Heart left ventricle (tissue), 16 donors: Measurements from ENCODE around the gene TEAD1. TPM values are rescaled to one million over a fixed set of nuclear protein-coding genes. Genes with fewer than 3 reads are reported as not detected.
A peak's percentile ranks its signal among the peaks of the same experiment; 100 is the strongest.

ENCODE experiments used
- ATAC-seq, 4 donors: fragments of 200-7000 bp; cut with Tn5 transposase; one replicate each; pipeline ENCODE4 v1.9.1; 2020 to 2022; ENCODE audit warnings: moderate library complexity in 4 of 4, mild to moderate bottlenecking in 3 of 4, moderate number of reproducible peaks in 1 of 4
- DNase-seq, 5 donors: peaks; one replicate each; pipeline ENCODE4 v3.0.0-alpha.2; 2020
- H3K27ac ChIP-seq, 12 donors: fragments of 200-600 bp; sonication (generic) in 4 of 12; one replicate each; pipeline versions ENCODE4 v1.5.0 to v1.8.0; 2016 to 2022; ENCODE audit warnings: mild to moderate bottlenecking in 2 of 12
- H3K27me3 ChIP-seq, 9 donors: fragments of 200-600 bp; sonication (generic) in 2 of 9; one replicate each; pipeline versions ENCODE4 v1.5.1 to v1.8.0; 2016 to 2022; ENCODE audit warnings: mild to moderate bottlenecking in 3 of 9
- H3K36me3 ChIP-seq, 9 donors: fragments of 200-600 bp; sonication (generic) in 2 of 9; one replicate each; pipeline versions ENCODE4 v1.5.0 to v1.8.0; 2018 to 2022; ENCODE audit warnings: mild to moderate bottlenecking in 2 of 9
- H3K4me1 ChIP-seq, 12 donors: fragments of 200-600 bp; sonication (generic) in 4 of 12; one replicate each; pipeline versions ENCODE4 v1.5.0 to v1.8.0; 2016 to 2022; ENCODE audit warnings: mild to moderate bottlenecking in 3 of 12
- H3K4me3 ChIP-seq, 12 donors: fragments of 200-600 bp; sonication (generic) in 4 of 12; one replicate each; pipeline versions ENCODE4 v1.5.0 to v1.8.0; 2017 to 2022; ENCODE audit warnings: mild to moderate bottlenecking in 9 of 12, moderate library complexity in 4 of 12
- H3K9me3 ChIP-seq, 12 donors: fragments of 200-600 bp; sonication (generic) in 4 of 12; one replicate each; pipeline versions ENCODE4 v1.5.0 to v1.8.0; 2016 to 2022; ENCODE audit warnings: mild to moderate bottlenecking in 1 of 12
- CTCF ChIP-seq, 12 donors: fragments of 200-600 bp; sonication (generic) in 4 of 12; IDR thresholded peaks; one replicate each; pipeline versions ENCODE4 v1.5.0 to v1.8.0; 2018 to 2022; ENCODE audit warnings: antibody characterized with exemption in 12 of 12, mild to moderate bottlenecking in 5 of 12
- POLR2A ChIP-seq, 2 donors: fragments of 450-650 bp; IDR thresholded peaks; one replicate each; pipeline ENCODE4 v1.6.1; 2017; ENCODE audit warnings: antibody characterized with exemption in 2 of 2, mild to moderate bottlenecking in 2 of 2, moderate library complexity in 2 of 2
- WGBS, 4 donors: extraction: QIAGEN DNeasy Blood & Tissue Kit in 2 of 4; methylation state at CpG; one replicate each; pipeline versions ENCODE4 v1.1.5 to v1.1.7; 2013 to 2018; 5-methylcytosine and 5-hydroxymethylcytosine counted together
- intact Hi-C, 10 donors: fragments of 100-400 bp; cut with DNase I; formaldehyde crosslinking; loops; one replicate each; pipeline versions ENCODE4 v1.11.1 to v1.14.2; 2022
- polyA plus RNA-seq, 2 donors: library from polyadenylated mRNA; stranded (reverse); fragments of 200-250 nt; gene quantifications; one replicate each; pipeline ENCODE4 v1.2.3, GENCODE V29; 2013
- total RNA-seq, 9 donors: library from RNA; depleted of rRNA in 2 of 9; stranded (reverse); fragments of >200 nt in 2 of 9; fragmentation: NEBNext Ultra II Directional in 3 of 9; extraction: Animal tissue kit (Norgen Biotek cat#: 25700) in 3 of 9; gene quantifications; one replicate each; pipeline versions ENCODE4 v1.1.0 to v1.2.4, GENCODE V29; 2016 to 2023
- donor health status: ischemic (EF 13 %, LVEDD 7.1; RV severe dilation, severe dysfunction).
- donor health status: healthy with polysubstance abuse.
- donor health status: DM: no; HTN: yes; CAD: no.
- donor health status: DM: no; HTN: no; CAD: no.
- donor health status: ischemic (EF 25% LVEDD 6.9; RV normal size, moderate dysfunction).
- donor health status: ischemic (EF 25% LVEDD 5.7; RV mildly dilated, moderate dysfunction).
- donor health status: healthy.
- donor health status: DM: yes; HTN: yes; CAD: no.
- donor health status: ischemic (EF 35%, LVEDD 5.7; RV mildly dilated, moderate dysfunction).
- donor health status: nonischemic (EF 11% LVEDD 7.7; RV severe dilation, severe dysfunction).
- donor health status: DM: yes; HTN: yes; CAD: no.
- donor health status: PGD.
- donor health status: ischemic (EF 29% LVEDD 5.4; RV normal size, mild dysfunction).
- donor health status: nonischemic (EF 23%, LVEDD 6.1; RV moderate dilation, normal function).

TEAD1 gene
- total and polyA plus RNA-seq, 11 donors: 14.4 to 161 (median 113) TPM

GRCh38 chr11:12669930-12670329 is 4.3 kb upstream of the TEAD1 start:
- peaks cover 0 to 17% (median 0%) of the 10 kb centered on the region in 9 donors for H3K27me3 ChIP-seq
- peaks cover 0 to 10% (median 0%) of the 10 kb centered on the region in 12 donors for H3K4me1 ChIP-seq
- H3K4me3 ChIP-seq: no peak overlapping the region
- TF ChIP-seq POLR2A (IDR thresholded peaks at IDR 0.05) (no peak), CTCF (IDR thresholded peaks at IDR 0.05) (no peak)
- intact Hi-C loops: loop anchor here (5.0 to 10.0 kb wide), 14 partner anchors 68 to 338 kb away; partner anchors contain the start of gene PARVA (in 1 of the 10)
- DNase-seq (no peak), ATAC-seq (no peak)
- no peak overlapping the region for H3K27ac ChIP-seq
- 94 to 99% (median 97%) methylated on average over 3 of the region's 3 CpGs for WGBS, 4 donors
- H3K36me3 ChIP-seq: no peaks in the 10 kb centered on the region
- H3K9me3 ChIP-seq: no peaks in the 10 kb centered on the region

- 65 to 76% (median 73%) methylated on average over 6 of the region's 6 CpGs for WGBS, 4 donors
- no peaks in the 10 kb centered on the region for H3K9me3 ChIP-seq
- no peak overlapping the region for H3K4me3 ChIP-seq
- TF ChIP-seq POLR2A (IDR thresholded peaks at IDR 0.05): no peak
- TF ChIP-seq CTCF (IDR thresholded peaks at IDR 0.05): no peak
- peaks cover 0 to 21% (median 0%) of the 10 kb centered on the region in 9 donors for H3K27me3 ChIP-seq
- no peaks in the 10 kb centered on the region for H3K36me3 ChIP-seq
- H3K27ac ChIP-seq: peak overlapping the region in 2 of 12 donors; percentile 7 to 97
- H3K4me1 ChIP-seq: peaks cover 0 to 13% (median 5%) of the 10 kb centered on the region in 12 donors
- intact Hi-C loops: loop anchor here (5.0 to 10.0 kb wide), 14 partner anchors 69 to 339 kb away; partner anchors contain the start of gene PARVA (in 1 of the 10)
- DNase-seq (no peak), ATAC-seq (no peak)
These were observed 2.9 kb upstream of the TEAD1 start for GRCh38 chr11:12671370-12671769.

GRCh38 chr11:12673601-12673923 is 659 bp upstream of the TEAD1 start:
- WGBS, 4 donors: 4 to 11% (median 7%) methylated on average over 12 of the region's 12 CpGs
- no peak for TF ChIP-seq CTCF (IDR thresholded peaks at IDR 0.05)
- TF ChIP-seq POLR2A (IDR thresholded peaks at IDR 0.05): no peak
- ATAC-seq (no peak), DNase-seq (no peak)
- intact Hi-C loops: loop anchor here (5.0 to 10.0 kb wide), 14 partner anchors 71 to 341 kb away; partner anchors contain the start of gene PARVA (in 1 of the 10)
- no peaks in the 10 kb centered on the region for H3K36me3 ChIP-seq
- peak overlapping the region; percentile 50 to 92 (median 72) for H3K4me3 ChIP-seq
- peaks cover 3 to 34% (median 23%) of the 10 kb centered on the region in 12 donors for H3K4me1 ChIP-seq
- H3K9me3 ChIP-seq: no peaks in the 10 kb centered on the region
- H3K27me3 ChIP-seq: peaks cover 0 to 41% (median 0%) of the 10 kb centered on the region in 9 donors
- H3K27ac ChIP-seq: peak overlapping the region; percentile 84 to 98 (median 96)

- ATAC-seq: peak in 3 of 4 donors; percentile 1 to 51 (median 26)
- H3K27ac ChIP-seq: peak overlapping the region; percentile 84 to 98 (median 96)
- DNase-seq: peak in 4 of 5 donors; percentile 27 to 71 (median 49)
- H3K27me3 ChIP-seq: peaks cover 0 to 44% (median 0%) of the 10 kb centered on the region in 9 donors
- no peaks in the 10 kb centered on the region for H3K36me3 ChIP-seq
- intact Hi-C loops: loop anchor here (2.0 to 10.0 kb wide), 19 partner anchors 18 to 342 kb away; partner anchors contain the start of gene PARVA (in 1 of the 10)
- H3K4me1 ChIP-seq: peaks cover 3 to 42% (median 28%) of the 10 kb centered on the region in 12 donors
- WGBS, 4 donors: 0 to 1% (median 0%) methylated on average over 7 to 46 of the region's 46 CpGs
- TF ChIP-seq CTCF (IDR thresholded peaks at IDR 0.05) (no peak), POLR2A (IDR thresholded peaks at IDR 0.05) (no peak)
- H3K9me3 ChIP-seq: no peaks in the 10 kb centered on the region
- H3K4me3 ChIP-seq: peak overlapping the region; percentile 64 to 92 (median 70)
These were observed 332 bp downstream of the TEAD1 start for GRCh38 chr11:12674571-12674935.
